WERI-Rb-1 (cell line): Measurements from ENCODE around the gene SH3PXD2A.

Experiments used
- DNase-seq: peaks from one replicate; pipeline ENCODE4 v3.0.0-alpha.2; 2020
- H3K27ac ChIP-seq: fragments of 250-450 bp; sonication (Bioruptor Pico); 2 replicates; pipeline ENCODE4 v1.5.1; 2020; ENCODE audit warnings: mild to moderate bottlenecking, moderate library complexity
- H3K27me3 ChIP-seq: fragments of 250-450 bp; sonication (Bioruptor Pico); 2 replicates; pipeline ENCODE4 v1.5.1; 2021; ENCODE audit warnings: mild to moderate bottlenecking, low read depth, moderate library complexity; ENCODE audit not compliant: insufficient read depth, severe bottlenecking
- H3K36me3 ChIP-seq: fragments of 250-450 bp; sonication (Bioruptor Pico); 2 replicates; pipeline ENCODE4 v1.5.1; 2020; ENCODE audit warnings: mild to moderate bottlenecking, moderate library complexity
- H3K4me3 ChIP-seq: 2 replicates; pipeline ENCODE4 v1.5.1; 2011; ENCODE audit warnings: low read depth, mild to moderate bottlenecking, control low read depth, low read length
- H3K9me3 ChIP-seq: fragments of 250-450 bp; sonication (Bioruptor Pico); 2 replicates; pipeline ENCODE4 v1.5.1; 2021; ENCODE audit warnings: mild to moderate bottlenecking, moderate library complexity; ENCODE audit not compliant: severe bottlenecking
- CTCF ChIP-seq: IDR thresholded peaks from 2 replicates; pipeline ENCODE4 v1.5.1; 2011; ENCODE audit warnings: low read depth, mild to moderate bottlenecking, control low read depth, inconsistent platforms, low read length

Gene SH3PXD2A

DNA sequence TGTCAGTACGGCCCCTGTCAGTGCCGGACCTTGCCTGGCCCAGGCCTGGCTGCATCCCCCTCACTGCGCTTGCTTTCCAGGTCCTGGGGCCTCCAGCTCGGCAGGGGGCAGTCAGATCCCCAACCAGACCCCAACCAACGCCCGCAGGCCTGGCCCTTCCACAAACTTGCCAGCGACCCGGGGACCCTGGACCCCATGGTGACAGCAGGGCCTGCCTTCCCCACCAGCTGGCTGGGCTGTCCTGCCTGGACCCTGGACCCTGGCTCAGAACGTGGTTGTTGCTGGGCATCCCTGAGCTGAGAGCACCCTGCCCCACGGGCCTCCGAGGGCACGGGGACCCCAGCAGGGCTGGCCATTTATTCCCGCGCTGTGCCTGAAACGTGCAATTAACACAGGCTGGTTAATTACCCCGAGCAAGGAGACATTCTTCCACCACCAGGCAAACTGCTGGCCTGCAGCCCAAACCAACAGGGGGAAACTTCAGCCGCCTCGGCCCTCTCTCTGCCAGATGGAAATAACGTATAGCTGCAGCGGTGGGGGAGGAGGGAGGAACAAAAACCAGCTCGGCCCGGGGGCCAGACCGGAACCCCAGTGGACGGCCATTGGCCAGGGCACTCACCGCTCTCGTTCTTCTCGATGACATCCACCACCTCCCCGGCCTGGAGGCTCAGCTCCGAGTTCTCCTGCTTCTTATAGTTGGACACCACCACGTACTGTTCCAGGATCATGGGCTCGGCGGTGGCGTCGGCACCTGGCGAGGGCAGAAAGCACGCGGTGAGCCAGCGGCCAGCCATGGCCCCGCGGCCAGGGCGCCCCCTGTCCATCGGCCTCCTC, 194.8 kb downstream of the SH3PXD2A start:
- no peak for TF ChIP-seq CTCF
- no peaks in the 10 kb centered on the region for H3K9me3 ChIP-seq
- H3K36me3 ChIP-seq = no peaks in the 10 kb centered on the region
- no peak overlapping the region for H3K4me3 ChIP-seq
- no peaks in the 10 kb centered on the region for H3K27me3 ChIP-seq
- no peak overlapping the region for H3K27ac ChIP-seq
- DNase-seq = no peak

GRCh38 chr10:103659674-103660363, 195.6 kb downstream of the SH3PXD2A start:
- no peak overlapping the region for H3K4me3 ChIP-seq
- DNase-seq = no peak
- H3K27ac ChIP-seq = no peak overlapping the region
- no peaks in the 10 kb centered on the region for H3K9me3 ChIP-seq
- H3K27me3 ChIP-seq = no peaks in the 10 kb centered on the region
- H3K36me3 ChIP-seq = no peaks in the 10 kb centered on the region
- no peak for TF ChIP-seq CTCF

- no peaks in the 10 kb centered on the region for H3K9me3 ChIP-seq
- no peaks in the 10 kb centered on the region for H3K27me3 ChIP-seq
- H3K36me3 ChIP-seq = no peaks in the 10 kb centered on the region
- DNase-seq = no peak
- H3K4me3 ChIP-seq = no peak overlapping the region
- no peak for TF ChIP-seq CTCF
- no peak overlapping the region for H3K27ac ChIP-seq
These were observed 197.3 kb downstream of the SH3PXD2A start for GRCh38 chr10:103658049-103658577.

DNA sequence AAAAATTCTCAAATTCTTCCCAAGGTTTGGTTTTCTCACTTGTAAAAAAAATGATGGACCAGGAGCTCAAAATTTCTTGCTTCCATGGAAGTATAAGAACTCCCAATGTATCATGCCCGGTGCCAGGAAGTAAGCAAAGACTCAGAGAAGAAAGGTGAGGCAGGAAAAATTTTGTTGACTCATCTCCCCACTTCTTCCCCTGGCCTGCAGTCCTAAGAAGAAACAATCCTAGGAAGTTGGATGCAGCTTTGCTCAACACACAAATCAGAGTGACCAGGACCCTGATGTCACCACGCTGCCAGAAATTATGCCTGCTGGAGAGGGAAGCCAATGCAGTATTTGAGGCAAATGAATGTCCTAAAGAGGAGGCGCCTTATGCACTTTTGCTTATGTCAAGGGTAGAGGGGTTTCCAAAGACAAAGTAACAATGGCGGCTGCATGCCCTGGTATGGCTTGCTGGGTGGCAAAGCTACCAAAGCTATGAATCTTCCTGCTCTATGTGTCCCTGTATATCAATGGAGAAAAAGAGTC, 198.2 kb downstream of the SH3PXD2A start:
- no peak overlapping the region for H3K27ac ChIP-seq
- H3K36me3 ChIP-seq = no peaks in the 10 kb centered on the region
- H3K27me3 ChIP-seq = no peaks in the 10 kb centered on the region
- no peak overlapping the region for H3K4me3 ChIP-seq
- H3K9me3 ChIP-seq = no peaks in the 10 kb centered on the region
- DNase-seq = no peak
- TF ChIP-seq CTCF = no peak

- H3K27ac ChIP-seq = no peak overlapping the region
- no peaks in the 10 kb centered on the region for H3K27me3 ChIP-seq
- TF ChIP-seq CTCF = no peak
- H3K4me3 ChIP-seq = no peak overlapping the region
- no peak for DNase-seq
- H3K36me3 ChIP-seq = no peaks in the 10 kb centered on the region
- H3K9me3 ChIP-seq = no peaks in the 10 kb centered on the region
These were observed 200.5 kb downstream of the SH3PXD2A start for GRCh38 chr10:103654925-103655324.
